ENCODE measurements around the gene MKRN2.

MKRN2 gene

DNA sequence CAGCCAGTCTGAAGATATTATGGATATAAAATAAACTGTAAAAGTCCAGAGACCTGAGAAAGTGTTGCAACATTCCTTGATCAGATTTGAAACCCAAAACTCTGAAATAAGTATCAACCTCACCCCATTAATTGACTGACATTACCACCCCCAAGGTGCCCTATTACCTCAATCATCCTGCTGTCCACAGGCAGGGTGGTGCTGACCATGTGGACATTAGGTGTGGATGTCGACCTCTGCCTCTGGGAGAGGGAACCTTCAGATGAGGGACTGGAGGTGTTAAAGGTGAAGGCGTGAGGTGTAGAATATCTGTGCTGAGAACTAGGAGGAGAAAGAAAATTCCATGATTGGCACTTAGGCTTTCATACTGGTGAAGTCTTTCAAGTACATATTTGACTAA lies 47.1 kb downstream of the MKRN2 start:
- no peak overlapping the region for H3K27ac ChIP-seq
- TF ChIP-seq ZFX (IDR thresholded peaks at IDR 0.05) = no peak
- TF ChIP-seq, protein P1, sequence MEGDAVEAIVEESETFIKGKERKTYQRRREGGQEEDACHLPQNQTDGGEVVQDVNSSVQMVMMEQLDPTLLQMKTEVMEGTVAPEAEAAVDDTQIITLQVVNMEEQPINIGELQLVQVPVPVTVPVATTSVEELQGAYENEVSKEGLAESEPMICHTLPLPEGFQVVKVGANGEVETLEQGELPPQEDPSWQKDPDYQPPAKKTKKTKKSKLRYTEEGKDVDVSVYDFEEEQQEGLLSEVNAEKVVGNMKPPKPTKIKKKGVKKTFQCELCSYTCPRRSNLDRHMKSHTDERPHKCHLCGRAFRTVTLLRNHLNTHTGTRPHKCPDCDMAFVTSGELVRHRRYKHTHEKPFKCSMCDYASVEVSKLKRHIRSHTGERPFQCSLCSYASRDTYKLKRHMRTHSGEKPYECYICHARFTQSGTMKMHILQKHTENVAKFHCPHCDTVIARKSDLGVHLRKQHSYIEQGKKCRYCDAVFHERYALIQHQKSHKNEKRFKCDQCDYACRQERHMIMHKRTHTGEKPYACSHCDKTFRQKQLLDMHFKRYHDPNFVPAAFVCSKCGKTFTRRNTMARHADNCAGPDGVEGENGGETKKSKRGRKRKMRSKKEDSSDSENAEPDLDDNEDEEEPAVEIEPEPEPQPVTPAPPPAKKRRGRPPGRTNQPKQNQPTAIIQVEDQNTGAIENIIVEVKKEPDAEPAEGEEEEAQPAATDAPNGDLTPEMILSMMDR (conservative IDR thresholded peaks at IDR 0.05) = no peak

DNA sequence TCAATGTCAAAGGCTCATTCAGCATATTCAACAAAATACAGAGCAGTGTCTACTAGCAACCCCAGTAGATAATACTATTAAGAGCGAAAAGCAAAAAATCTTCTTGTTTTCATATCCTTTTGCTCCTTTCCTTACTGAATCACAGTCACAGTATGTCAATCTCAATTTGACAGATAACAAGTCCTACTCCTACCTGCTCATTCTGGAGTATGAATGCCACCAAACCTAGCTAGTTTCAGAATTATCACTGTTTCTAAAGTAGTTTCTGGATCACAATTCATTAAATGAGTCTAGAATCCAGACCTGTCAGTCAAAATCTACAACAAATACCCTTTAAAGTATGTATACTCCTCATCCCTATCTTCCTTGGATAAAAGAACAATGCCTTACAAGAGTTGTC lies 51.5 kb downstream of the MKRN2 start:
- no peak overlapping the region for H3K27ac ChIP-seq
- TF ChIP-seq, protein P1 (conservative IDR thresholded peaks at IDR 0.05) = no peak
- TF ChIP-seq ZFX (IDR thresholded peaks at IDR 0.05) = no peak

DNA sequence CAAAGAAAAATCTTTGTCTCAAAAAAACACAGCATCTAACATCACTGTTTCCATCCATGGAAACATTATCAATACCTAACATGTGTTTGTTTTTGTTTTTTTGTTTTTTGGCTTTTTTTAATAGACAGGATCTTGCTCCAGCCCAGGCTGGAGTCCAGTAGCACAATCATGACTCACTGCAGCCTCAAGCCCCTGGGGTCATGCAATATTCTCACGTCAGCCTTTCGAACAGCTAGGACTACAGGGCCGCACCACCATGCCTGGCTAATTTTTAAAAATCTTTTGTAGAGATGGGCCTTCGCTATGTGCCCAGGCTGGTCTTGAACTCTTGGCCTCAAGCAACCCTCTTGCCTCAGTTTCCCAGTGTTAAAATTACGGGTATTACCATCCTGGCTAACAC lies 54.2 kb downstream of the MKRN2 start:
- TF ChIP-seq, protein P1 (conservative IDR thresholded peaks at IDR 0.05) = no peak
- no peak for TF ChIP-seq ZFX (IDR thresholded peaks at IDR 0.05)
- no peak overlapping the region for H3K27ac ChIP-seq

DNA sequence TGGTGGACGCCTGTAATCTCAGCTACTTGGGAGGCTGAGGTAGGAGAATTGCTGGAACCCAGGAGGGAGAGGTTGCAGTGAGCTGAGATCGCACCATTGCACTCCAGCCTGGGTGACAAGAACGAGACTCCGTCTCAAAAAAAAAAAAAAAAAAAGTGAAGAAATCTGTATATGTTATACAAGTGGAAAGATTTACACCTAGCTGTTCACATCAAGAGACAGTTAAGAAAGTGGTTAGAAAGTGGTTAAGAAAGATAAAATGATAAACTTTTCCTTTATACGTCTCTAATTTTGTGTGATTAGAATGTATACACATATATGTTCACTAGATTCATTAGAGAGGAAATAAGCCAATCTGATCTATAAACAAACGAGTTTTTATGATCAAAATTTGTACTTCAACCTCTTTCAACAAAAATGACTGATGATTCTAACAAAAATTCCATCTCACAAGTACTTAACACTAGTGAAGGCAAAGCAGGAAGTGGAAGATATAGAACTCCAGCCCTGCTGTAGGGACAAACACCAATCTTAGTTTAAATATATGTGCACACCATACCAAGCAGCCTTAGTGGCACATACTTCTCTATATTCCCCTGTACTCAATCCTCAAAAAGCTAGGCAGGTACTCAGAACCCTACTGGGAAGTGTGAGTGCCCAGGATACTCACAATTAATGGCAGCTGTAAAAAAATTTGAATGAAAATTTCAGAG lies 55.8 kb downstream of the MKRN2 start:
- TF ChIP-seq ZFX (IDR thresholded peaks at IDR 0.05) = no peak
- no peak overlapping the region for H3K27ac ChIP-seq

DNA sequence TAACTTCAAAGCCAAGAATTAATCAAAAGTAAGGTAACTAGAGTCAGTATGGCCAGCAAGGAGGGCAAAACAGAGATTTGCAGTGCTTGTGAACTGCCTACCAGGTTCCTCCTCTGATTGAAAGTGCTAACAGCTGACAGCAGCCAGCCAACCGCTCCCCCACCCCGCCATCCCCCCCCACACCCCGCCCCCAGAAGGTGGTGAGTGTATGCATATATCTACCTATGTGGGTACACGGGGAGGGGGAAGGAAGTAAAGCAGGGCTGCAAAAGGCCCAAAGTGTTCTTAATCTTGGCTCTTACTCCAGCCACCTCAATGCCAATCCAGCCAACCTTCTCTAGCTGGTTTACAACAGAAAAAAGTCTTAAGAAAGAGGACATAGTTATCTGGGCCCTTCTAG lies 56.4 kb downstream of the MKRN2 start:
- H3K27ac ChIP-seq = no peak overlapping the region
- no peak for TF ChIP-seq ZFX (IDR thresholded peaks at IDR 0.05)
- TF ChIP-seq, protein P1 (conservative IDR thresholded peaks at IDR 0.05) = no peak

DNA sequence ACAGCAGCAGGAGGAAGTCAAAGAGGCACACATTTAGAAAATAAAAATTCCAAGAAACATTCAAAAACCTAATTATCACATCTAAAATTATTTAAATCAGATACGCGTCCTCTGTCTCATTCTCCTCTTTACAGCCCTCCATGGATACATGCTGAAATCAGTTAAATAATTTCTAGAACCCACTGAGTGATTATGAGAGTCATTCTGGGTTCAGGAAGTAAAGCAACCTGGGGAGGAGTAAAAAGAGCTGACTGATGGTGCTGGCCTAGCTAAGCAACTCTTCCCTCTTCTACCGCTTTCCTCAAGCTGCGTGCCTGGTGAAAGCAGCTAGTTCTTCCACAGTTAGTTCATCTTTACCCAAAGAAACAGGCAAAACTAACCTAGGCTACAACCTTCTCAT lies 58.4 kb downstream of the MKRN2 start:
- no peak overlapping the region for H3K27ac ChIP-seq
- TF ChIP-seq ZFX (IDR thresholded peaks at IDR 0.05) = no peak
- TF ChIP-seq, protein P1 (conservative IDR thresholded peaks at IDR 0.05) = no peak

DNA sequence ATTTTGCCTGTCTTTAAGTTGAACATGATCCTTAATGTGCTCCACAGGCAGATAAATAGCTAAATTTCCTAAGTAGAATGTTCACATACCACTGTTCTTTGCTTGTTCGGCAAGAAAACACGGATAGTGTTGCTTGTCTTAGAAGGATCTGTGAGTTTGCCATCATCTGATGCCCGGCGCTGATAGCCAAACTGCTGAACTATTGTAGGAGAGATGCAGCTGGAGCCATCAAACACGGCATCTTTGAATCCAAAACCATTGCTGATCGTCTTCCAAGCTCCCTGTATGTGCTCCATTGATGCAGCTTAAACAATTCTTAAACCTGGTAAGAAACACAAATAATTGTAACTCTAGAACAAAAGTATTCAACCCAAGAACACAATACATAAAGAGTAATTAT lies 61.5 kb downstream of the MKRN2 start:
- H3K27ac ChIP-seq = no peak overlapping the region
- TF ChIP-seq ZFX (IDR thresholded peaks at IDR 0.05) = no peak
- TF ChIP-seq, protein P1 (conservative IDR thresholded peaks at IDR 0.05) = no peak

DNA sequence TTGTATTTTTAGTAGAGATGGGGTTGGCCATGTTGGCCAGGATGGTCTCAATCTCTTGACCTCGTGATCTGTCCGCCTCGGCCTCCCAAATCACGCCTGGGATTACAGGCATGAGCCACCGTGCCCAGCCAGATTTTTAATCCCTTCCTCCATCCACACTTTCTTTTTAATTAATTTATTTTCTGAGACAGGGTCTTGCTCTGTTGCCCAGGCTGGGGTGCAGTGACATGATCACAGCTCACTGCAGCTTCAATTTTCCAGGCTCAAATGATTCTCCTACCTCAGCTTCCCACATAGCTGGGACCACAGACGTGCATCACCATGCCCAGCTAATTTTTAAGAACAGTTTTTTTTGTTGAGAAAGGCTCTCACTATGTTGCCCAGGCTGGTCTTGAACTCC lies 63.4 kb downstream of the MKRN2 start:
- no peak overlapping the region for H3K27ac ChIP-seq
- TF ChIP-seq ZFX (IDR thresholded peaks at IDR 0.05) = no peak
- TF ChIP-seq, protein P1 (conservative IDR thresholded peaks at IDR 0.05) = no peak
